ENCODE results near the gene RFT1. TPM values are rescaled to one million over a fixed set of nuclear protein-coding genes. Genes with fewer than 3 reads are reported as not detected.
A peak's percentile ranks its signal among the peaks of the same experiment; 100 is the strongest.

The RFT1 gene
- total RNA-seq, 1 experiment from 2014 or later: 35.7 TPM

DNA sequence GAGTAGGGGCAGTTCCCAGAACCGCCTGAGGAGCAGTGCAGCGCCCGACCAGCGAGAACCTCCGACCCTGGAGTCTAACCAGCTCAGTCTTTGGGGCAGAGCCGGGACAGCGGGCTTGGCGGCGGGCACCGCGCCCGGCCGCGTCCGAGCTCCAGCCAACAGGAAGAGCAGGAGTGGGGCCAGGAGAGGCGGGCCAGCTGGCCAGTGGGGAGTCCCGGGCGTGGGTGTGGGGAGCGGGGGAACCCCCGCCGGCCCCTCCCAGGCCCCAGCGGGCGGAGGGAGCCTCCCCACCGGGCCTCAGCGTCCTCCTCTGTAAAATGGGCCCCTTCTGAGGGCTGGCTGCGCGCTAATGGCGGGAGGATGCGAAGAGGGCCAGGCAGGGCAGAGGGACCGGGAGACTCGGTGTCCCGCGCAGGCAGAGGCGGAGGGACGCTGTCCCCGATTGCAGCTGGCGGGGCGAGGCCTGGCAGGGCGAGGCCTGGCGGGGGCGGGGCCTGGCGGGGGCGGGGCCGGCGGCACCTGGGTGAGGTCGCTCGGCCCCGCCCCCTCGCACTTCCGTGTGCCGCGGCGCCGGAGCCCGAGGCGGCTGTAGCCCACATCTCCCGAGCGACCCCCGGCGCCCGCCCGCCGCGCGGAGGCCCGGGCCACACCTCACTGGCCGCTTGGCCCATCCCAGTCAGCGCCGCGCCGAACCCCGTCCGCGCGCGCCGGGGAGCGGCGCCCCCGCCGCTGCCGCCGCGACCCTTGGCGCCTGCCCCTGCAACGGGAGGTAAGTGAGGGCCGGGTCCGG, 30.6 kb upstream of the RFT1 start, which contains the start of gene PRKCD:
PRKCD (plus strand) TSS at position 550 of the 790 bp plus-strand sequence. CDS start 17,214 bp downstream, outside the sequence.
- H3K36me3 ChIP-seq (ENCODE audit: control insufficient read depth, insufficient read depth, low read length): no peaks in the 10 kb centered on the region; the same call in 1 of the 2 replicates
- Mint-ChIP-seq H3K27me3 (ENCODE audit: insufficient read depth, unreplicated experiment) (no peaks in the 10 kb centered on the region), H3K4me1 (ENCODE audit: low read depth, unreplicated experiment) (peaks cover 34% of the 10 kb centered on the region), H3K36me3 (ENCODE audit: insufficient read depth, unreplicated experiment) (peaks cover 6% of the 10 kb centered on the region), H3K4me3 (ENCODE audit: unreplicated experiment) (peak within 1 kb of the TSS; percentile 91), H3K9me3 (ENCODE audit: unreplicated experiment) (no peaks in the 10 kb centered on the region), H3K27ac (ENCODE audit: unreplicated experiment) (peak within 1 kb of the TSS; percentile 90)
- no peaks in the 10 kb centered on the region for H3K9me3 ChIP-seq
- TF ChIP-seq, protein P1, sequence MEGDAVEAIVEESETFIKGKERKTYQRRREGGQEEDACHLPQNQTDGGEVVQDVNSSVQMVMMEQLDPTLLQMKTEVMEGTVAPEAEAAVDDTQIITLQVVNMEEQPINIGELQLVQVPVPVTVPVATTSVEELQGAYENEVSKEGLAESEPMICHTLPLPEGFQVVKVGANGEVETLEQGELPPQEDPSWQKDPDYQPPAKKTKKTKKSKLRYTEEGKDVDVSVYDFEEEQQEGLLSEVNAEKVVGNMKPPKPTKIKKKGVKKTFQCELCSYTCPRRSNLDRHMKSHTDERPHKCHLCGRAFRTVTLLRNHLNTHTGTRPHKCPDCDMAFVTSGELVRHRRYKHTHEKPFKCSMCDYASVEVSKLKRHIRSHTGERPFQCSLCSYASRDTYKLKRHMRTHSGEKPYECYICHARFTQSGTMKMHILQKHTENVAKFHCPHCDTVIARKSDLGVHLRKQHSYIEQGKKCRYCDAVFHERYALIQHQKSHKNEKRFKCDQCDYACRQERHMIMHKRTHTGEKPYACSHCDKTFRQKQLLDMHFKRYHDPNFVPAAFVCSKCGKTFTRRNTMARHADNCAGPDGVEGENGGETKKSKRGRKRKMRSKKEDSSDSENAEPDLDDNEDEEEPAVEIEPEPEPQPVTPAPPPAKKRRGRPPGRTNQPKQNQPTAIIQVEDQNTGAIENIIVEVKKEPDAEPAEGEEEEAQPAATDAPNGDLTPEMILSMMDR (IDR thresholded peaks at IDR 0.05; ENCODE audit: insufficient read depth in 1 of 2, low read depth in 1 of 2, low read length in 1 of 2, severe bottlenecking in 1 of 2, unreplicated experiment in 1 of 2): peak; percentile 35 to 54
- intact Hi-C loops (cut with micrococcal nuclease; ENCODE audit: unreplicated experiment): loop anchor here (5.0 kb wide), 1 partner anchor 49 kb away; no protein-coding TSS in a partner anchor
- peaks cover 34% of the 10 kb centered on the region for H3K4me1 ChIP-seq
- peak within 1 kb of the TSS; percentile 84 for H3K4me3 ChIP-seq (ENCODE audit: low read depth, low read length)
- DNase-seq: peak; percentile 83 to 85
- POLR2A ChIA-PET: interaction anchor here (0.6 kb wide), 1 partner anchor 390 kb away, joined by 8 read pairs; the partner anchor contains the start of gene NEK4
- BruUV-seq (replicated peaks): no TSS peak
- CTCF ChIA-PET: interaction anchor here (0.7 to 1.5 kb wide), 7 partner anchors 11 to 510 kb away, joined by 3 to 8 read pairs (median 3); no protein-coding TSS in a partner anchor
- no peaks in the 10 kb centered on the region for H3K27me3 ChIP-seq (replicated peaks; ENCODE audit: control insufficient read depth, insufficient read depth, low read length)

DNA sequence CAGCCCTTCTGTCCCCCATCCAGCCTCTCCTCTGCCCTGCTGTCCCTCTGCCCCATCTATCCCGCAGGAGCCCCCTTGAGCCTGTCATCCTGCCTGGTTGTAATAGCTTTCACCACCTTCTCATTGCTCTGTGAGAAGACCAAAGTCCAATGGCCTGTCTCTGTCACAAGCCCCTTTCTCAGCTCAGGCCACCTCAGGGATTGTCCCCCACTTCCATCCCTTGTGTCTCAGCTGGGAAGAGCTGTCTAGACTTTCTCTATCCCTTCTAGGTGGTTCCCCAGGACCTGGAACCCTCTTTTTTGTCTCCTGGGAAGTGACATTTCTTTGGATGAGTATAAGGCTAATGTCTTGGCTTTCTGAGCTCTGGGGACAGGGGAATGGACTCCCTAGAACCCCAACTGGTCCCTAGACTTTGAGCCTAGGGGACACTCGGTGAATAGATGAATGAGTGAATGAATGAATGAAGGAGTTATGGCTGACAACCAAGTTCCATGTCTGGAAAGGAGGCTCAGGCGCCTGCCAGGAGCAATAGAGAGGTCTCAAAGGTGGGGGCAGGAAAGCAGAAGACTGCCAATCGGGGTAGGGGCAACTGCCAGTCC, 29.9 kb upstream of the RFT1 start:
- ChIA-PET POLR2A (interaction anchor here (0.6 kb wide), 1 partner anchor 390 kb away, joined by 8 read pairs; the partner anchor contains the start of gene NEK4), CTCF (interaction anchor here (0.7 to 1.5 kb wide), 7 partner anchors 10 to 511 kb away, joined by 3 to 8 read pairs (median 3); no protein-coding TSS in a partner anchor)
- Mint-ChIP-seq H3K27ac (ENCODE audit: unreplicated experiment) (peak overlapping the region; percentile 76), H3K27me3 (ENCODE audit: insufficient read depth, unreplicated experiment) (no peaks in the 10 kb centered on the region), H3K4me3 (ENCODE audit: unreplicated experiment) (peak overlapping the region; percentile 91), H3K4me1 (ENCODE audit: low read depth, unreplicated experiment) (peaks cover 34% of the 10 kb centered on the region), H3K36me3 (ENCODE audit: insufficient read depth, unreplicated experiment) (peaks cover 6% of the 10 kb centered on the region), H3K9me3 (ENCODE audit: unreplicated experiment) (no peaks in the 10 kb centered on the region)
- H3K9me3 ChIP-seq: no peaks in the 10 kb centered on the region
- peaks cover 34% of the 10 kb centered on the region for H3K4me1 ChIP-seq
- peak overlapping the region; percentile 84 for H3K4me3 ChIP-seq (ENCODE audit: low read depth, low read length)
- TSS peak; percentile 50 for BruUV-seq (replicated peaks)
- DNase-seq: no peak
- intact Hi-C loops (cut with micrococcal nuclease; ENCODE audit: unreplicated experiment): loop anchor here (5.0 kb wide), 1 partner anchor 48 kb away; no protein-coding TSS in a partner anchor
- H3K36me3 ChIP-seq (ENCODE audit: control insufficient read depth, insufficient read depth, low read length): no peaks in the 10 kb centered on the region; the same call in 1 of the 2 replicates
- no peaks in the 10 kb centered on the region for H3K27me3 ChIP-seq (replicated peaks; ENCODE audit: control insufficient read depth, insufficient read depth, low read length)
- TF ChIP-seq, protein P1 (IDR thresholded peaks at IDR 0.05; ENCODE audit: insufficient read depth in 1 of 2, low read depth in 1 of 2, low read length in 1 of 2, severe bottlenecking in 1 of 2, unreplicated experiment in 1 of 2): no peak

All from Caco-2 (cell line).